Transverse colon (tissue), 4 donors: ENCODE measurements around the gene MYH7. TPM values are rescaled to one million over a fixed set of nuclear protein-coding genes. Genes with fewer than 3 reads are reported as not detected.

Source experiments
- DNase-seq: peaks from one replicate; pipeline ENCODE4 v3.0.0-alpha.2; 2019
- H3K27ac ChIP-seq, 4 donors: fragments of 200-600 bp; sonication (generic); 2 replicates each; pipeline ENCODE4 v1.5.1; 2016 to 2018; ENCODE audit warnings: inconsistent platforms in 4 of 4
- H3K27me3 ChIP-seq: fragments of 200-600 bp; sonication (generic); 2 replicates; pipeline ENCODE4 v1.5.1; 2017; ENCODE audit warnings: inconsistent platforms
- H3K36me3 ChIP-seq, 4 donors: fragments of 200-600 bp; sonication (generic); 2 replicates each; pipeline ENCODE4 v1.5.1; 2017 to 2019; ENCODE audit warnings: inconsistent platforms in 4 of 4
- H3K4me1 ChIP-seq, 4 donors: fragments of 200-600 bp; sonication (generic); 2 replicates each; pipeline ENCODE4 v1.5.1; 2017 to 2020; ENCODE audit warnings: inconsistent platforms in 4 of 4
- H3K4me3 ChIP-seq, 4 donors: fragments of 200-600 bp; sonication (generic); 1 replicate in 1 of 4; 2 replicates in 3 of 4; pipeline versions ENCODE4 v1.5.1 to v1.6.1; 2017 to 2019; ENCODE audit warnings: inconsistent platforms in 4 of 4
- H3K9me3 ChIP-seq, 2 donors: fragments of 200-600 bp; sonication (generic); 2 replicates each; pipeline ENCODE4 v1.5.1; 2017 to 2019; ENCODE audit warnings: inconsistent platforms in 2 of 2
- EP300 ChIP-seq: sonication (generic); formaldehyde crosslinking; IDR thresholded peaks from one replicate; pipeline ENCODE4 v1.6.1; 2017; ENCODE audit warnings: antibody characterized with exemption, low read depth
- POLR2A ChIP-seq: fragments of 450-650 bp; IDR thresholded peaks from one replicate; pipeline ENCODE4 v1.6.1; 2016; ENCODE audit warnings: antibody characterized with exemption, mild to moderate bottlenecking, moderate library complexity
- POLR2AphosphoS5 ChIP-seq, 3 donors: sonication (generic); formaldehyde crosslinking; IDR thresholded peaks; one replicate each; pipeline ENCODE4 v1.6.1; 2016; ENCODE audit warnings: antibody characterized with exemption in 3 of 3
- WGBS, 2 donors: methylation state at CpG; one replicate each; pipeline ENCODE4 v1.1.5; 2018; ENCODE audit warnings: low coverage in 1 of 2; 5-methylcytosine and 5-hydroxymethylcytosine counted together
- in situ Hi-C, 4 donors: fragments of 200-750 bp; cut with MboI; loops; one replicate each; pipeline versions ENCODE4 v1.15.0 to v1.15.1; 2017; ENCODE audit warnings: low sequenced_read_pairs in 3 of 4, low pct_ligation_motif_present in 1 of 4, low pct_unique_long_range_greater_than_20kb in 1 of 4
- intact Hi-C: fragments of 100-400 bp; cut with DNase I; formaldehyde crosslinking; loops from one replicate; pipeline ENCODE4 v1.15.1; 2023; ENCODE audit warnings: low total_unique reads
- total RNA-seq, 4 donors: library from RNA; depleted of rRNA; stranded (reverse); fragments of >200 nt; gene quantifications; one replicate each; pipeline ENCODE4 v1.1.0, GENCODE V29; 2016
- TF ChIP-seq, protein P1 (sequence below), 5 experiments: fragments of 200-600 bp in 3 of 5; fragments of 450-650 bp in 2 of 5; sonication (generic) in 3 of 5; IDR thresholded peaks; 1 replicate in 2 of 5; 2 replicates in 3 of 5; pipeline ENCODE4 v1.5.1; 2016 to 2017; ENCODE audit warnings: antibody characterized with exemption in 5 of 5, inconsistent platforms in 3 of 5, mild to moderate bottlenecking in 2 of 5, moderate library complexity in 1 of 5

MYH7 gene
- total RNA-seq, 4 donors from 2014 or later, result 0.64 to 2.9 TPM; not detected in 2

- TF ChIP-seq POLR2AphosphoS5 (IDR thresholded peaks at IDR 0.05), result no peak
- TF ChIP-seq EP300, result no peak
- TF ChIP-seq POLR2A, result no peak
- TF ChIP-seq, protein P1, sequence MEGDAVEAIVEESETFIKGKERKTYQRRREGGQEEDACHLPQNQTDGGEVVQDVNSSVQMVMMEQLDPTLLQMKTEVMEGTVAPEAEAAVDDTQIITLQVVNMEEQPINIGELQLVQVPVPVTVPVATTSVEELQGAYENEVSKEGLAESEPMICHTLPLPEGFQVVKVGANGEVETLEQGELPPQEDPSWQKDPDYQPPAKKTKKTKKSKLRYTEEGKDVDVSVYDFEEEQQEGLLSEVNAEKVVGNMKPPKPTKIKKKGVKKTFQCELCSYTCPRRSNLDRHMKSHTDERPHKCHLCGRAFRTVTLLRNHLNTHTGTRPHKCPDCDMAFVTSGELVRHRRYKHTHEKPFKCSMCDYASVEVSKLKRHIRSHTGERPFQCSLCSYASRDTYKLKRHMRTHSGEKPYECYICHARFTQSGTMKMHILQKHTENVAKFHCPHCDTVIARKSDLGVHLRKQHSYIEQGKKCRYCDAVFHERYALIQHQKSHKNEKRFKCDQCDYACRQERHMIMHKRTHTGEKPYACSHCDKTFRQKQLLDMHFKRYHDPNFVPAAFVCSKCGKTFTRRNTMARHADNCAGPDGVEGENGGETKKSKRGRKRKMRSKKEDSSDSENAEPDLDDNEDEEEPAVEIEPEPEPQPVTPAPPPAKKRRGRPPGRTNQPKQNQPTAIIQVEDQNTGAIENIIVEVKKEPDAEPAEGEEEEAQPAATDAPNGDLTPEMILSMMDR (IDR thresholded peaks at IDR 0.05), result no peak
- DNase-seq, result no peak
- Histone ChIP-seq H3K27ac (no peak overlapping the region), H3K4me3 (no peak overlapping the region), H3K9me3 (no peaks in the 10 kb centered on the region), H3K27me3 (no peaks in the 10 kb centered on the region), H3K36me3 (no peaks in the 10 kb centered on the region), H3K4me1 (no peaks in the 10 kb centered on the region)
- in situ Hi-C loops, result no loop called here
- intact Hi-C loops, result no loop called here
- 80% methylated on average over 10 of the region's 10 CpGs; no CpG with 5 or more reads in 1 of the 2 donors for WGBS, 2 donors
Measured at GRCh38 chr14:23433457-23433856, 2.0 kb downstream of the MYH7 start.

DNA sequence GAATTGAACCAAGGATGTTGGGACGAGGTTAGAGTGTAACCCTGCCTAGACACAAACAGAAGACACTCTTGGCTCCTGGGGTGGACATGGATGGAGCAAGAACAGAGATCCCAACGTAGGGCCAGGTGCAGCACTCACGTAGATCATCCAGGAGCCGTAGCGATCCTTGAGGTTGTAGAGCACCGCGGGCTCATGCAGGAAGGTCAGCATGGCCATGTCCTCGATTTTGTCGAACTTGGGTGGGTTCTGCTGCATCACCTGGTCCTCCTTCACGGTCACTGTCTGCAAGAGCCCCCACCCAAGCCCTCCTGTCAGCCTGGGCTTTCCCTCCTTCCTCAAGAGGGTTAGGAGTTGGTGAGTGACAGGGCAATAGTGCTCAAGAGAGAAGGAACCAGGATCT lies 2.5 kb downstream of the MYH7 start:
- no peak overlapping the region for H3K27ac ChIP-seq
- in situ Hi-C loops, result no loop called here
- H3K36me3 ChIP-seq, result no peaks in the 10 kb centered on the region
- no peaks in the 10 kb centered on the region for H3K27me3 ChIP-seq
- H3K4me1 ChIP-seq, result no peaks in the 10 kb centered on the region
- intact Hi-C loops, result no loop called here
- WGBS, 2 donors, result 83 to 85% methylated on average over 1 to 10 of the region's 10 CpGs
- H3K4me3 ChIP-seq, result no peak overlapping the region
- DNase-seq, result no peak
- no peaks in the 10 kb centered on the region for H3K9me3 ChIP-seq
- TF ChIP-seq POLR2A (no peak), EP300 (no peak), POLR2AphosphoS5 (IDR thresholded peaks at IDR 0.05) (no peak)
- TF ChIP-seq, protein P1 (IDR thresholded peaks at IDR 0.05), result no peak

GRCh38 chr14:23432102-23432925 lies 3.1 kb downstream of the MYH7 start:
- in situ Hi-C loops, result no loop called here

DNA sequence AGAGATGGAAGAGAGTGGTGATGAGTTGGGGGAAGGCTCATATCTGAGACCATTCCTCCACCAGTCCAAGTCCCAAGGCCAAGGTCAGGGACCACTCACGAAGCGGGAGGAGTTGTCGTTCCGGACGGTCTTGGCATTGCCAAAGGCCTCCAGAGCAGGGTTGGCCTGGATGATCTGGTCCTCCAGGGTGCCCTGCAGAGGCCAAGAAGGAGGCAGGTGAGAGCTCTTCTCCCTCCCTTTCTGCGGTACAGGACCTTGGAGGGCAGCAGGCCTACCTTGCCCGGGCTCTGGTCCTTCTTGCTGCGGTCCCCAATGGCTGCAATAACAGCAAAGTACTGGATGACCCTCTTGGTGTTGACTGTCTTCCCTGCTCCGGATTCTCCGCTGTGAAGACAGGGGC lies 4.0 kb downstream of the MYH7 start:
- intact Hi-C loops, result no loop called here

More at GRCh38 chr14:23432102-23432925, 3.1 kb downstream of the MYH7 start:
- Histone ChIP-seq H3K36me3 (no peaks in the 10 kb centered on the region), H3K4me3 (no peak overlapping the region), H3K4me1 (no peaks in the 10 kb centered on the region), H3K27ac (no peak overlapping the region), H3K27me3 (no peaks in the 10 kb centered on the region), H3K9me3 (no peaks in the 10 kb centered on the region)
- intact Hi-C loops, result no loop called here
- TF ChIP-seq, protein P1 (IDR thresholded peaks at IDR 0.05), result no peak
- TF ChIP-seq EP300 (no peak), POLR2A (no peak), POLR2AphosphoS5 (IDR thresholded peaks at IDR 0.05) (no peak)
- no peak for DNase-seq
- 67 to 86% methylated on average over 14 to 17 of the region's 17 CpGs for WGBS, 2 donors

More for the DNA sequence above, 4.0 kb downstream of the MYH7 start:
- no peaks in the 10 kb centered on the region for H3K9me3 ChIP-seq
- H3K27me3 ChIP-seq, result no peaks in the 10 kb centered on the region
- in situ Hi-C loops, result no loop called here
- H3K27ac ChIP-seq, result no peak overlapping the region
- 88% methylated on average over 10 of the region's 10 CpGs; no CpG with 5 or more reads in 1 of the 2 donors for WGBS, 2 donors
- TF ChIP-seq, protein P1 (IDR thresholded peaks at IDR 0.05), result no peak
- no peak for TF ChIP-seq POLR2AphosphoS5 (IDR thresholded peaks at IDR 0.05)
- TF ChIP-seq POLR2A, result no peak
- no peak for TF ChIP-seq EP300
- DNase-seq, result no peak
- no peaks in the 10 kb centered on the region for H3K36me3 ChIP-seq
- no peak overlapping the region for H3K4me3 ChIP-seq
- no peaks in the 10 kb centered on the region for H3K4me1 ChIP-seq
